Measurements from ENCODE around the gene MCUB. TPM values are rescaled to one million over a fixed set of nuclear protein-coding genes. Genes with fewer than 3 reads are reported as not detected.
"Not testable (repeated sequence)": the region's sequence is repeated elsewhere in the genome, so short reads cannot be mapped to it uniquely, and the experiment has no call there.

MCUB gene
- total and polyA plus RNA-seq, 12 donors = 1.2 to 28.5 (median 5.0) TPM

GRCh38 chr4:109552237-109552636 lies 7.8 kb upstream of the MCUB start:
- WGBS, 4 donors = 93 to 95% (median 94%) methylated on average over 6 of the region's 6 CpGs
- Histone ChIP-seq H3K4me1 (replicated peaks in 1 of 2) (no peaks in the 10 kb centered on the region), H3K4me3 (no peak overlapping the region), H3K9me3 (replicated peaks in 1 of 3) (no peaks in the 10 kb centered on the region), H3K36me3 (replicated peaks in 1 of 2) (no peaks in the 10 kb centered on the region), H3K27ac (no peak overlapping the region), H3K27me3 (no peaks in the 10 kb centered on the region)
- intact Hi-C loops (cut with DNase I) = no loop called here
- DNase-seq = no peak
- TF ChIP-seq CTCF (IDR thresholded peaks at IDR 0.05) (no peak), POLR2A (IDR thresholded peaks at IDR 0.05) (no peak)

- H3K4me1 ChIP-seq (replicated peaks in 1 of 2) = no peaks in the 10 kb centered on the region
- TF ChIP-seq CTCF (IDR thresholded peaks at IDR 0.05) (no peak), POLR2A (IDR thresholded peaks at IDR 0.05) (no peak)
- intact Hi-C loops (cut with DNase I) = no loop called here
- no peaks in the 10 kb centered on the region for H3K36me3 ChIP-seq (replicated peaks in 1 of 2)
- WGBS, 4 donors = 93 to 98% (median 96%) methylated on average over 2 of the region's 2 CpGs
- no peaks in the 10 kb centered on the region for H3K9me3 ChIP-seq (replicated peaks in 1 of 3)
- no peak for DNase-seq
- H3K4me3 ChIP-seq = no peak overlapping the region
- no peaks in the 10 kb centered on the region for H3K27me3 ChIP-seq
- no peak overlapping the region for H3K27ac ChIP-seq
These were observed 6.9 kb upstream of the MCUB start for GRCh38 chr4:109553130-109553529.

- Histone ChIP-seq H3K4me1 (replicated peaks in 1 of 2) (no peaks in the 10 kb centered on the region), H3K27me3 (no peaks in the 10 kb centered on the region), H3K4me3 (no peak overlapping the region), H3K27ac (no peak overlapping the region), H3K9me3 (replicated peaks in 1 of 3) (no peaks in the 10 kb centered on the region), H3K36me3 (replicated peaks in 1 of 2) (no peaks in the 10 kb centered on the region)
- 85 to 93% (median 90%) methylated on average over 3 of the region's 3 CpGs for WGBS, 4 donors
- TF ChIP-seq POLR2A (IDR thresholded peaks at IDR 0.05) (no peak), CTCF (IDR thresholded peaks at IDR 0.05) (no peak)
- no peak for DNase-seq
- intact Hi-C loops (cut with DNase I) = no loop called here
These were observed 5.1 kb upstream of the MCUB start for GRCh38 chr4:109554971-109555370.

GRCh38 chr4:109557433-109557832 lies 2.6 kb upstream of the MCUB start:
- Histone ChIP-seq H3K36me3 (replicated peaks in 1 of 2) (no peaks in the 10 kb centered on the region), H3K4me1 (replicated peaks in 1 of 2) (peaks cover 0 to 7% of the 10 kb centered on the region in 2 donors), H3K4me3 (no peak overlapping the region), H3K27ac (no peak overlapping the region), H3K9me3 (replicated peaks in 1 of 3) (no peaks in the 10 kb centered on the region), H3K27me3 (no peaks in the 10 kb centered on the region)
- no peak for DNase-seq
- intact Hi-C loops (cut with DNase I) = no loop called here
- TF ChIP-seq CTCF (IDR thresholded peaks at IDR 0.05) (no peak), POLR2A (IDR thresholded peaks at IDR 0.05) (no peak)
- 91 to 100% (median 97%) methylated on average over 5 to 28 of the region's 28 CpGs for WGBS, 4 donors

GRCh38 chr4:109558095-109558494 lies 2.0 kb upstream of the MCUB start:
- 91 to 96% (median 94%) methylated on average over 6 of the region's 6 CpGs for WGBS, 4 donors

More at GRCh38 chr4:109558095-109558494, 2.0 kb upstream of the MCUB start:
- H3K27me3 ChIP-seq; H3K27ac ChIP-seq; H3K4me3 ChIP-seq; intact Hi-C loops (cut with DNase I); H3K9me3 ChIP-seq (replicated peaks in 1 of 3); H3K36me3 ChIP-seq (replicated peaks in 1 of 2); DNase-seq; H3K4me1 ChIP-seq (replicated peaks in 1 of 2): not testable (repeated sequence)

Measured in adrenal gland (tissue), 12 donors.